ENCODE results near the gene SND1.
A peak's percentile ranks its signal among the peaks of the same experiment; 100 is the strongest.

SND1 gene

GRCh38 chr7:127683776-127684681 is 32.0 kb downstream of the SND1 start:
- no peak for DNase-seq (ENCODE audit: low read depth in 3 of 3)

- no peak for DNase-seq (ENCODE audit: low read depth in 3 of 3)
These were observed 37.3 kb downstream of the SND1 start for GRCh38 chr7:127689194-127689772.

DNA sequence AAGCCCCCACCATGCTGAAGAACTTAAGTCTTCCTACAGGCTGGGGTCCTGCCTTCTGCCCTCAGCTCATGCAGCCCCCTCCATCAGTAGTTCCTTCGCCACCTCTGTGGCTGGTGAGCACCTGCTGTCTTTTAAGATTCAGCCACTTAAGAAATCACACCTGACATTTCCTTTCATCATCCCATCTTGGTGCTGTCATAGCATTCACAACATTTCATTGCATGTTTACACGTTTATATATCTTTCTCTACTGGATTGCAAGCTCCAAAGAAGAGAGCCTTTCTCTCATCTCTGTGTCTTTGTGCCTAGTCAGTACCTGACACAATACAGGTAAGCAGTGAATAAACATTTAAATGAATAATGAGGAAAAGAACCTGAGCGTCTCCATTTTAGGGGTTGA is 38.3 kb downstream of the SND1 start:
- no peak for DNase-seq (ENCODE audit: low read depth in 3 of 3)

DNA sequence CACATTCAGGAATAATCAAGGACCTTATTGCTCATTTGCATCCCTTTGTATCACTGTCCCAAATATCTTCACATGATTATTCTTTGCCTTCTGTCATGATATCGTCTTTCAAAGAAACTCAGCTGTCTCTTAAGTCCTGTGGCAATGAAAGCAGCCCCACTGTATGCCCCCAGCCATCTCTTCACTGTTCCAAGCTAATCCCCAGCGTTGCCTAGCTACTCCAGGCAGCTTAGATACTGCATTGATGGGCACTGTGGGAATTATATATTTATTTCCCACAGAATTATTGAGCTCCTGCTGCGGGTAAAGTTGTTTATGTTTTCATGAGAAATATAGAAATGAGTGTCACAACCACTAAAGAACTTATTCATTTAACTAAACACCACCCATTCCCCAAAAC is 38.8 kb downstream of the SND1 start:
- DNase-seq (ENCODE audit: low read depth in 3 of 3) = no peak

DNA sequence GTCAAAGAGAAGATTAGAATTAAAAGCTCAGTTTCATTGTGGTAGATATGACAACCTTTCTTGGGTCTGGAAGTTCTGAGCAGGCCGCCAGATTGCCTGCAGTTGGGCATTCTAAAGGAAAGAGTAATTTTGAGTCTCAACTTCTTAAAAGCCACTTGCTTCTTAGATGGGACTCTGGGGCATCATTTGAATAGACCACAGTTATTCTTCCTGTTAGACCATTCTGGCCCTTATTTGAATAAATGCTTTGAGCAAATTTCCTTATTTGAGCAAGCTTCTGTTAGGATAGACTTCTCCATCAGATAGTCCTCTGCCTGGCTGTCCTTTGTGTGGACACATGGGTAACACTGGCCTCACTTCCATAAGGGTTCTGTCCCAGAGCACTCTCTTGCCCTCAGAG is 40.2 kb downstream of the SND1 start:
- DNase-seq (ENCODE audit: low read depth in 3 of 3) = no peak

DNA sequence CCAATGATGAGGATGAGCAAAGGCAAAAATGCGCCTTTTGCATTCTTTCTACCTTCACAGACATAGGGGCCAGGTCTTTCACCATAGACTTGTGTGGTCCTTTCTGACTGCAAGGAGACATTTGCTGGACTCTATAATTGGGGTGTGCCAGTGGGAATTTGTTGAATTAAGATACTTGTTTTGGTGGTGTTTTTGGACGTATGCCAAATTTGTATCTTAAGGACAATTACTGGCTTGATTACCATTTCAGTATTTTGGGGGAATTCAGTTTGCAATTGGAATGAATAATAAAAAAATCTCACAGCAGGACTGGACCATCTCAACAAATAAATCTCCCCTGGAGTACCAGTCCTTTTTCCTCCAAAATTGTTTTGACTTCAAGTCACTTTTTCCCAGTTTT is 47.9 kb downstream of the SND1 start:
- no peak for DNase-seq (ENCODE audit: low read depth in 3 of 3)

DNA sequence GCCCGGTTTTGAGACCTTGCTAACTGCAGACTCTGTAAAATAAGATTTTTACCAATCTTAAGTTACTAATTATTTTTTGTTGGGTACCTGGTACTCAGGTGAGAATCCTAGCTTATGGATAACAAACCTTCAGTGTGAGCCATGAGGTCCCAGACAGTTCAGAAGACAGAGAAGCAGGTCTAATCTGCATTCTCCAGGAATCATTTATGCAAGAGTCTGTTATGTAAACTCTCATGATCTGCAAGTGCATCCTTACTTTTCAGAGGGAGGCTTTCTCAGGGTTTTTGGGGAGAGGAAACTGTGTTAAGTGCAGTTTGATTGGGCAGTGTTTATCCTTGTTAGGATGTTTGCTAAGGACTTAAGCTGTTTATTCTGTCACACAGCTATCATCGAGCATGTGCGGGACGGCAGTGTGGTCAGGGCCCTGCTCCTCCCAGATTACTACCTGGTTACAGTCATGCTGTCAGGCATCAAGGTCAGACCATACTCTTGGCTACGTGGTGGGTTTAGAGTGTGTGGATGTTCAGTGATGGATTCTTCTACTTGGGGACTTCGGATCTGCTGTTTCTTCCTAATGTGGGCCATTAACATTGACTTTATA is 50.2 kb downstream of the SND1 start:
- DNase-seq (ENCODE audit: low read depth in 3 of 3) = no peak

- DNase-seq (ENCODE audit: low read depth in 3 of 3) = no peak
These were observed 50.9 kb downstream of the SND1 start for GRCh38 chr7:127702938-127703337.

- DNase-seq (ENCODE audit: low read depth in 3 of 3) = no peak
These were observed 52.2 kb downstream of the SND1 start for GRCh38 chr7:127704211-127704610.

GRCh38 chr7:127705461-127705959 is 53.5 kb downstream of the SND1 start:
- no peak for DNase-seq (ENCODE audit: low read depth in 3 of 3)

DNA sequence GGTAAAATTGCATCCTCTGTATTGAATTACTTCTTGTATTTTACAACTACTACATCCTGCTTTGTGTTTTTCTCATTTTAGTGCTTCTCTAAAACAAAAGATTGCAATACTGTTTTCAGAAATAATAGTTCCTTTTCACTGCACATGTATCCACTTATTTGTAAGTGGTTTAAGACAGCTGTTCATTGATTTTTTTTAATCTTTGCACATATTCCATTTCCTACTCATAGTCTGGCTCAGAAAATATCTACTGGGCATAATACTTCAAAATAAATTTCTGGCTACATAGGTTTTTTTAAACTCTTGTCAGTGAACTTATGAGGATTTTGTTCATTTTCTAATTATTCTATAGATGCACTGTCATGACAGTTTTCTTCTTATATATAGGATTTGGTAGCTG is 54.8 kb downstream of the SND1 start:
- no peak for DNase-seq (ENCODE audit: low read depth in 3 of 3)

DNA sequence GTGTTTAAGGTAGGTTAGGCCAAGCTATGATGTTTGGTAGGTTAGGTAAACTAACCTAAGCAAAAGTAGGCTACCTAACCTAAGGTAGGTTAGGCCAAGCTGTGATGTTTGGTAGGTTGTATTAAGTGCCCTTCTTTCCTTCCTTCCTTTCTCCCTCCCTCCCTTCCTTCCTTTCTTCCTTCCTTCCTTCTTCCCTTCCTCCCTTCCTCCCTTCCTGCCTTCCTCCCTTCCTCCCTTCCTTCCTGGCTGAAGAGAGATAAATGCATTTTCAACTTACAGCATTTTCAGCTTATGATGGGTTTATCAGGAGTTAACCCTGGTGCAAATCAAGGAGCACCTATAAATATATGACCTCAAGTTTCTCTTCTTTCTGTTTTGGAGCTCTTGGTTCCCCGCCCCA is 56.2 kb downstream of the SND1 start:
- no peak for DNase-seq (ENCODE audit: low read depth in 3 of 3)

- DNase-seq (ENCODE audit: low read depth in 3 of 3) = peak; percentile 37 to 60 (median 52)
These were observed 56.8 kb downstream of the SND1 start for GRCh38 chr7:127708788-127709187.

DNA sequence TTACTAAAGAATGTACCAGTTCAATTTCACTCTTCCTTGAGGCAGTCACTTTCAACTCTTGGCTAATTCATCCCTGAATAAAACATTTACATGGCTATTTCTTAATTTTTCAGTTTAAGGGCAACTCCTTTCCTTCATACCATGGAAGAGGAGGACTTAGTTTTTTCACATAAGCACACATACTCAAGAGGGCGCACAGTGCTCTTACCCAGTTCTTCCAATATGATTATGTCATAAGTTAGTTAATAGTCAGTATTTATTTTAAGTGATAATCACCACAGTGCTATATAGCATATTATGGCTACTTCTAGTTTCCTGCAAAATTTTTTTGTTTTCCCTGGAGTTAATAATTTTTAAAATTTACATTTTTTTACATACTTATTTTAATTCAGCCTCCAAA is 58.6 kb downstream of the SND1 start:
- DNase-seq (ENCODE audit: low read depth in 3 of 3) = no peak

DNA sequence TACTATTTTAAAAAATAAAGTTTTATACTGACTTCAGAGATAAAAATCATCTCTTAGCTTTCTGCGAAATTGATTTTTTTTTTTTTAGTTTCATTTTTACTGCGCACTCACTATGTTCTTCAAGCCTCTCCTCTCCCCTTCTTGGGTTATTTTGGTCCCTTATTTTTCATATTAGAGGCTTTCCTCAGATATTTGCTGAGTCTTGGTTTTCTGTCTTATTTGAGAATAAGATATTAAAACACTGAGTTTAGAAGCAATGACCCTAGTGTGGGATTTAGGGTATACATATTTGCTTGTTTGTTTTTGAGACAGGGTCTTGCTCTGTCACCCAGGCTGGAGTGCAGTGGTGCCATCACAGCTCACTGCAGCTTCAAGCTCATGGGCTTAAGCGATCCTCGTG is 59.9 kb downstream of the SND1 start:
- no peak for DNase-seq (ENCODE audit: low read depth in 3 of 3)

- DNase-seq (ENCODE audit: low read depth in 3 of 3) = no peak
These were observed 61.0 kb downstream of the SND1 start for GRCh38 chr7:127713006-127713405.

DNA sequence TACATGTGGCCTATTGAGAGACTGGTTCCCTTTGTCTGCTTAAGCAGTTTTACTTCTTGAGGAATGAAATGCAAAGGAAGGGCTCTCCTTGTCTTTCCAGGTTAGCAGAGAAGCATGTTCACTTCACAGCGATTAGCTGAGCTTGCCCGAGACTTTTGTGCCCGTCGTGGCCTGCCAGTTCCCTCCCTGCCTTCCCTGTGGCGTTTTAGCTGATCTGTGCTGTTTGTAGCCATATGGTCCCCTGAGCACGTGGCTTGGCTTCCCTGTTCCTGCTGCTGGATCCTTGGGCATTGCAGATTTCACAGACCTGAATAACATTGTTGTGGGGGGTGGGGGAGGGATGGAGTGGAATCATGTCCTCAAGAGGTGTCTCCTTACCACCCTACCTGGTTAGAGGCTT is 61.8 kb downstream of the SND1 start:
- DNase-seq (ENCODE audit: low read depth in 3 of 3) = no peak

DNA sequence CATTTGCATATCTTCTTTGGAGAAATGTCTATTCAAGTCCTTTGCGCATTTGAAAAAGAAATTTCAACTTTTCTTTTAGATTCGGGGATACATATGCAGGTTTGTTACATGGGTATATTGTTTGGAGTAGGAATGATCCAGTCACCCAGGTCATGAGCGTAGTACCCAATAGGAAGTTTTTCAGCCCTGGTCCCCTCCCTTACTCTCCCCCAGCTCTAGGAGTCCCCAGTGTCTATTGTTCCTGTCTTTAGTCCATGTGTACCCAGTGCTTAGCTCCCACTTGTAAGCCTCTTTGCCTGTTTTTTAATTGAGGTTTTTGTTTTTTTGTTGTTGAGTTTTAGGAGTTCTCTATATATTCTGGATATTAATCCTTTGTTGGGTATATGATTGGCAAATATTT is 63.3 kb downstream of the SND1 start:
- DNase-seq (ENCODE audit: low read depth in 3 of 3) = no peak

DNA sequence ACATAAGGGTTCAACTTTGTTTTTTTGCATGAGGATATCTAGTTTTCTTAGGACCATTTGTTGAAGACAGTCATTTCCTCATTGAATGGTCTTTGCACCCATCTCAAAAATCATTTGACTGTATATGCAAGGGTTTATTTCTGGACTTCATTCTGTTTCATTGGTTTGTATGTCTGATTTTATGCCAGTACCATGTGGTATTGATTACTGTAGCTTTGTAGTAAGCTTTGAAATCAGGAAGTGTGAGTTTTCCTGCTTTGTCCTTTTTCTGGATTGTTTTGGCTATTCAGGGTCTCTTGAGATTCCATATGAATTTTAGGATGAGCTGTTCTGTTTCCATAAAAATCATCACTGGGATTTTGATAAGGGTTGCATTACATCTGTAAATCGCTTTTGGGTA is 63.9 kb downstream of the SND1 start:
- DNase-seq (ENCODE audit: low read depth in 3 of 3) = no peak

GRCh38 chr7:127717502-127718339 is 65.7 kb downstream of the SND1 start:
- DNase-seq (ENCODE audit: low read depth in 3 of 3) = no peak

DNA sequence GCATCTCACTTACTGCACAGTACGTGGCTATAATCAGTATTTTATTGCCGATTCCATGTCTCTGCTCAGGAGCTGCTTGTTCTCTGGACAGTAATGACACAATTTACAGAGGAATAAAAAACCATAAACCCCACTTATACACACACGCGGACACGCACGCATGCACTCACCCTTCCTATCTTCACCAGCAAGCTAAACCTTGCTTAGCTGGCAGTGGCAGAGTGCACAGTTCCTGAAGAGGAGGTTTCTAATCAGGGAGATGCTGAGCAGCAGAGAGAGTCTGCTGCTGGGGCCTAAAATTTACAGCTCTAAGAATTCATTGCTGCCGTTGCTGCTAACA is 66.3 kb downstream of the SND1 start:
- no peak for DNase-seq (ENCODE audit: low read depth in 3 of 3)

GRCh38 chr7:127726476-127726875 is 74.5 kb downstream of the SND1 start:
- no peak for DNase-seq (ENCODE audit: low read depth in 3 of 3)
